SK-N-SH (cell line): Measurements from ENCODE around the gene PELI2.

Source experiments
- EZH2phosphoT487 ChIP-seq: fragments of 200-600 bp; sonication (generic); IDR thresholded peaks from 2 replicates; pipeline ENCODE4 v1.6.1; 2017; ENCODE audit warnings: low read depth, mixed run types, mild to moderate bottlenecking, antibody characterized with exemption, moderate library complexity, borderline replicate concordance
- FOXM1 ChIP-seq: IDR thresholded peaks from 2 replicates; pipeline ENCODE4 v1.4.0; 2012; ENCODE audit warnings: low read depth, mild to moderate bottlenecking
- POLR2AphosphoS5 ChIP-seq: IDR thresholded peaks from 2 replicates; pipeline ENCODE4 v1.6.1; 2012; ENCODE audit warnings: low read depth, low read length

- TF ChIP-seq EZH2phosphoT487 (no peak), FOXM1 (no peak), POLR2AphosphoS5 (no peak)
These were observed 142.8 kb downstream of the PELI2 start for GRCh38 chr14:56261046-56261445.
